Mucosa of descending colon (tissue), 3 donors: ENCODE results near the gene ANO6. TPM values are rescaled to one million over a fixed set of nuclear protein-coding genes. Genes with fewer than 3 reads are reported as not detected.

ENCODE experiments used
- ATAC-seq: fragments of 200-7000 bp; cut with Tn5 transposase; one replicate; pipeline ENCODE4 v1.9.1; 2020; ENCODE audit warnings: mild to moderate bottlenecking, moderate library complexity
- DNase-seq, 3 donors: peaks; one replicate each; pipeline ENCODE4 v3.0.0-alpha.2; 2020
- H3K36me3 ChIP-seq: fragments of 200-600 bp; one replicate; pipeline ENCODE4 v1.8.0; 2021; ENCODE audit warnings: low read depth, mild to moderate bottlenecking
- H3K4me1 ChIP-seq: fragments of 200-600 bp; one replicate; pipeline ENCODE4 v1.8.0; 2021; ENCODE audit warnings: low read depth, mild to moderate bottlenecking
- H3K4me3 ChIP-seq: fragments of 200-600 bp; one replicate; pipeline ENCODE4 v1.8.0; 2021; ENCODE audit warnings: mild to moderate bottlenecking
- H3K9me3 ChIP-seq: fragments of 200-600 bp; one replicate; pipeline ENCODE4 v1.8.0; 2021; ENCODE audit warnings: mild to moderate bottlenecking
- CTCF ChIP-seq: fragments of 200-600 bp; IDR thresholded peaks from one replicate; pipeline ENCODE4 v1.8.0; 2022; ENCODE audit warnings: antibody characterized with exemption, mild to moderate bottlenecking
- intact Hi-C, 2 donors: fragments of 100-400 bp; cut with DNase I in 1 of 2; cut with micrococcal nuclease in 1 of 2; formaldehyde crosslinking; loops; one replicate each; pipeline versions ENCODE4 v1.11.0 to v1.11.1; 2022; cut with DNase I, micrococcal nuclease
- total RNA-seq, 3 donors: library from RNA; stranded (reverse); fragmentation: NEBNext Ultra II Directional in 2 of 3; extraction: Animal tissue kit (Norgen Biotek cat#: 25700) in 2 of 3; gene quantifications; one replicate each; pipeline versions ENCODE4 v1.2.1 to v1.2.4, GENCODE V29; 2021 to 2023
- donor health status: DM: no; HTN: no; CAD: no; lungs with moderate emphysema.
- donor health status: DM: no; HTN: no; CAD: no.
- donor health status: DM: no; HTN: yes; CAD: no.

ANO6 gene
- total RNA-seq, 3 donors from 2014 or later = 7.8 to 65.8 (median 15.2) TPM

GRCh38 chr12:45427042-45427441, 211.1 kb downstream of the ANO6 start:
- DNase-seq = no peak
- Histone ChIP-seq H3K36me3 (no peaks in the 10 kb centered on the region), H3K9me3 (no peaks in the 10 kb centered on the region), H3K4me3 (no peak overlapping the region), H3K4me1 (no peaks in the 10 kb centered on the region)
- intact Hi-C loops = no loop called here
- no peak for TF ChIP-seq CTCF
- no peak for ATAC-seq

GRCh38 chr12:45429831-45430230, 213.9 kb downstream of the ANO6 start:
- no peak for TF ChIP-seq CTCF
- ATAC-seq = no peak
- intact Hi-C loops = no loop called here

GRCh38 chr12:45431126-45431525, 215.2 kb downstream of the ANO6 start:
- no peaks in the 10 kb centered on the region for H3K4me1 ChIP-seq
- ATAC-seq (no peak), DNase-seq (no peak)
- no peaks in the 10 kb centered on the region for H3K36me3 ChIP-seq
- TF ChIP-seq CTCF = no peak
- no peak overlapping the region for H3K4me3 ChIP-seq
- H3K9me3 ChIP-seq = no peaks in the 10 kb centered on the region
- intact Hi-C loops = no loop called here

More at GRCh38 chr12:45429831-45430230, 213.9 kb downstream of the ANO6 start:
- Histone ChIP-seq H3K36me3 (no peaks in the 10 kb centered on the region), H3K9me3 (no peaks in the 10 kb centered on the region), H3K4me3 (no peak overlapping the region), H3K4me1 (no peaks in the 10 kb centered on the region)
- no peak for DNase-seq

- TF ChIP-seq CTCF = no peak
- Histone ChIP-seq H3K4me1 (no peaks in the 10 kb centered on the region), H3K36me3 (no peaks in the 10 kb centered on the region), H3K4me3 (no peak overlapping the region), H3K9me3 (no peaks in the 10 kb centered on the region)
- ATAC-seq (no peak), DNase-seq (no peak)
- intact Hi-C loops = no loop called here
These were observed 216.8 kb downstream of the ANO6 start for GRCh38 chr12:45432710-45433109.

- ATAC-seq = no peak
- DNase-seq = no peak
- intact Hi-C loops = no loop called here
- no peak for TF ChIP-seq CTCF
- Histone ChIP-seq H3K36me3 (no peaks in the 10 kb centered on the region), H3K4me1 (no peaks in the 10 kb centered on the region), H3K4me3 (no peak overlapping the region), H3K9me3 (no peaks in the 10 kb centered on the region)
These were observed 217.6 kb downstream of the ANO6 start for GRCh38 chr12:45433441-45433868.

GRCh38 chr12:45434094-45434493, 218.2 kb downstream of the ANO6 start:
- no peaks in the 10 kb centered on the region for H3K36me3 ChIP-seq
- H3K9me3 ChIP-seq = no peaks in the 10 kb centered on the region
- no peaks in the 10 kb centered on the region for H3K4me1 ChIP-seq
- intact Hi-C loops = no loop called here
- ATAC-seq (no peak), DNase-seq (no peak)
- TF ChIP-seq CTCF = no peak
- no peak overlapping the region for H3K4me3 ChIP-seq
